HUDEP-2 (cell line): ENCODE measurements around the gene BCL11A.

Experiments used
- DNase-seq, 76 experiments: peaks; one replicate each; lab custom pipeline; 2025; ENCODE audit not compliant: unreplicated experiment in 76 of 76; lab: John Stamatoyannopoulos, UW

The BCL11A gene

DNA sequence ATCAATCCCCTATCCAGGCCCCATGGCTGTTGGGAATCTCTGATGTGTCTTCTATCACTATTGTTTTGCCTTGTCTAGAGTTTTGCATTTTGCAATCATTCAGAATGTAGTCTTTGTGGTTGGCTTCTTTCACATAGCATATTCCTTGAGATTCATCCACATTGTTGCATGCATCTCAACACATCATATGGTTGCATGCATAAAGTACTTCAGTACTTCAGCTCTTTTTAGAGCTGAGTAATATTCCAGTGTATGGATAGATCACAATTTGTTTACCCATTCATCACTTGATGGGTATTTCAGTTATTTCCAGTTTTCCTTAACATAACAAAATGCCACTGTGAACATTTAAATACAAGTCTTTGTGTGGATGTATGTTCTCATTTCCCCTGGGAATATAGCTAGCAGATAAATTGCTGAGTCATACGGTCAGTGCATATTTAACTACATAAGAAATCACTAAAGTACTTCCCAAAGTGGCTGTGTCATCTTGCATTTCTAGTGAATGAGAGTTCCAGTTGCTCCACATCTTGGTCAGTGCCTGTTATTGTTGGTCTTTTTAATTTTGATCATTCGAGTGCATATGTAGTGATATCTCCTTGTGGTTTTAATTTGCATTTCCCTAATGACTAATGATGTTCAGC, 138.8 kb downstream of the BCL11A start:
- no peak for DNase-seq

GRCh38 chr2:60413814-60414168, 139.7 kb downstream of the BCL11A start:
- DNase-seq: no peak

GRCh38 chr2:60413069-60413813, 140.2 kb downstream of the BCL11A start:
- no peak for DNase-seq

GRCh38 chr2:60412620-60413019, 140.8 kb downstream of the BCL11A start:
- DNase-seq: no peak

GRCh38 chr2:60412027-60412426, 141.4 kb downstream of the BCL11A start:
- DNase-seq: no peak

DNA sequence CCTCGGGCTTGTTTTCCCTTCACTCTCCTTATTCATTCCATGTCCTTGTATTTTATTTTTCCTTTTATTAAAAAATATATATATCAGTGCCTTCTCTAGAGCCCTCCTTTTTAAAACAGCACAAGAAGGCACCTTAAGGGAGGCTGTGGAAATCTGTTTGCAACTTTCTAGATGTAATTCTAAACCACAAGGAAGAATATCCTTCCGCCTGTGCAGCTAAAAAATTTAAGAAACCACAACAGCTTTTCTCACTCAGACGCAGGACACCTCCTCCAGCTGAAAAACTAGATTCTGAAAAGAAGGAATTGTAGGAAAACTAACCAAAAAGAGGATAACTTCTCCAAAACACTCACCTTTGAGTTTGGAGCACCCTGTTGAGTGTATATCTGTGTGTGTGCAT, 142.2 kb downstream of the BCL11A start:
- DNase-seq: no peak

GRCh38 chr2:60410456-60411146, 142.9 kb downstream of the BCL11A start:
- no peak for DNase-seq

DNA sequence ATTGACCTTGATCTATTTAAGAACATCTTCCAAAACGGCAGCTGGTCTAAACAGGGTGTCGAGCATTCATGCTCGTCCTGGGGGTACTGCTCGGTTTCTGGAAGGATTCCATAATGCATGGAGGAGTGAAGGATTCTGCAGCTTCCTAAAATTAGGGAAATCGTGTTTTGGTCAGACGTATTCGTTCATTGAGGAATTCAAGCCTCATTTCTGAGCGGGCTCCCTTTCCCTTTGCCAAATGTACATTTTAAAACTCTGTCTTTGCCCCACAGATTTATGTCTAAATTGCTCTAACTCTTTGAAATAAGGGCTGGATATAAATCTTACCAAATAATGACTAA, 144.0 kb downstream of the BCL11A start:
- no peak for DNase-seq

GRCh38 chr2:60408811-60409530, 144.5 kb downstream of the BCL11A start:
- no peak for DNase-seq

DNA sequence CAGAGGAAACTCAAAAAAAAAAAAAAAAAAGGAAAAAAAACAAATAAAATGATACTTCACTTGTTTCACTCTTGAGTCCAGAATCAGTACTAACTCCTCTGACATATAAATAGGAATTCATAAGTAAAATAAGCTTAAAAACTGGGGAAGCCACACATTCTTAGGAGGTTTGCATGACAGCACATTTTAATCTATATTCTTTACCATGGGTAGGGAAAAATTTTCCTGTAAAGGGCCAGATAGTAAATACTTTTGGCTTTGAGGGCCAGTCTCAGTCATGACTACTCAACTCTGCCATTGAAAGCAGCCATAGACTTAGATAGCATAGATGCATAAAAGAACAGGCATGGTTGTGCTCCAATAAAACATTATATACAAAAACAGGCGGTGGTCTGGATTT, 145.2 kb downstream of the BCL11A start:
- DNase-seq: no peak

- DNase-seq: no peak
Measured at GRCh38 chr2:60407398-60407797, 146.1 kb downstream of the BCL11A start.

DNA sequence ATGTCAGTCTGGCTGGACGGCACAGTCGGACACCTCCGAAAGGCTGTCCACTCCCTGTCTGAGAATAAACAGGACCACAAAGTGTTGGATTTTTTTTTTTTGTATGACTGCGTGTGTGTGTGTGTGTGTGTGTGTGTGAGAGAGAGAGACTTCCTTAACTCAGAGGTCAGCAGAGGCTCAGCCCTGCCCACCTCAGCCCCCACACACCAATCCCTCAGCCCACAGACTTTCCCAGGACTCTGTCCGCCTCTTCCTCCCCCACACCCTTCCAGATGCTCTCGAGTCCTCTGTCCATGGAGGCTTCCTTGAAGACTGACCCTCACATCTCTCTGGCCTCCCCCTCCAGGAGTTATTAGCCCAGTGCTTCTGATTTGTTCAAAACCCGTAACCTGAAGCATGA, 147.3 kb downstream of the BCL11A start:
- no peak for DNase-seq

DNA sequence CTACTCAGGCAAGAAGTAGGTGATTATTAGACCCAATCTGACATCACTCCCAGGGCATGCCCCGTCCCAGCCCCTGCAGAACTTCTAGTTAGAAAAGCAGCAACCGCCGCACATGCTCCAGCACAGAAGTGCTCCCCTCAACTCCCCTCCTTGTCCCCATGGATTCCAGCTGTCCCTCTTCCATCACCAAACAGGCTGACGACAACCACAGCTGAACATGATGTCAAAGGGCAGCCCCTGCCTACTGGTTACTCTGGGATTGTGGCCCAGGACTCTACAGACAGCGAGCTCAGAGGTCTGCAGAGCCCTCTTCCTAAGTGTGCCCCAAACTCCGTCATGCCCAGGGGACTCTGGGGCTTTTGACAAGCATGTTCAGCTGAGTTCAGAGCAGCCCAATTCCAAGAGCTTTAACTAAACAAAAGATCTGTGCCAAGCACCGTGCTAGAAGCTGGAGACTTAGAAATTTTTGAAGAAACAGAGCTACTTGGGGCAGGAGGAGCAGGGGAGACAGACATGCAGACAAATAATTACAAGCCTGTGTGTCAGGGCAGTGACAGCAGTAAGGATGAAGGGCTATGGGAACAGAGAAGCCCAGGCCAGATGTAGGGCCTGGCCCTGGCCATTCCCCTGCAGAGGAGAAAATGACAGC, 148.1 kb downstream of the BCL11A start:
- DNase-seq: no peak
